Tibial artery (tissue), 4 donors: ENCODE data around the gene ZKSCAN5.
"Not testable (repeated sequence)": the region's sequence is repeated elsewhere in the genome, so short reads cannot be mapped to it uniquely, and the experiment has no call there.

Source experiments
- DNase-seq, 2 donors: peaks; one replicate each; pipeline ENCODE4 v3.0.0-alpha.2; 2019
- H3K27ac ChIP-seq, 2 donors: fragments of 200-600 bp; sonication (generic) in 1 of 2; 1 replicate in 1 of 2; 2 replicates in 1 of 2; pipeline ENCODE4 v1.5.1; 2018 to 2019; ENCODE audit warnings: mild to moderate bottlenecking in 1 of 2
- H3K27me3 ChIP-seq, 2 donors: fragments of 200-600 bp; sonication (generic) in 1 of 2; one replicate each; pipeline versions ENCODE4 v1.5.1 to v1.6.0; 2016 to 2019
- H3K36me3 ChIP-seq, 3 donors: fragments of 200-600 bp; sonication (generic) in 2 of 3; one replicate each; pipeline ENCODE4 v1.5.1; 2016 to 2019; ENCODE audit warnings: mild to moderate bottlenecking in 2 of 3
- H3K4me1 ChIP-seq, 4 donors: fragments of 200-600 bp; sonication (generic) in 2 of 4; 1 replicate in 3 of 4; 2 replicates in 1 of 4; pipeline ENCODE4 v1.5.1; 2016 to 2019
- H3K4me3 ChIP-seq, 2 donors: fragments of 200-600 bp; sonication (generic) in 1 of 2; 1 replicate in 1 of 2; 2 replicates in 1 of 2; pipeline ENCODE4 v1.5.1; 2018 to 2019; ENCODE audit warnings: mild to moderate bottlenecking in 2 of 2
- H3K9me3 ChIP-seq, 3 donors: fragments of 200-600 bp; sonication (generic) in 1 of 3; one replicate each; pipeline ENCODE4 v1.5.1; 2016 to 2019
- CTCF ChIP-seq, 2 experiments: fragments of 200-600 bp in 1 of 2; fragments of 450-650 bp in 1 of 2; IDR thresholded peaks; one replicate each; pipeline ENCODE4 v1.5.1; 2017 to 2019; ENCODE audit warnings: antibody characterized with exemption in 2 of 2, mild to moderate bottlenecking in 1 of 2, moderate library complexity in 1 of 2
- intact Hi-C: fragments of 100-400 bp; cut with DNase I; formaldehyde crosslinking; loops from one replicate; pipeline ENCODE4 v1.15.0; 2023; ENCODE audit warnings: low total_unique reads

ZKSCAN5 gene

GRCh38 chr7:99571768-99572167, 67.3 kb downstream of the ZKSCAN5 start:
- Histone ChIP-seq H3K27me3 (no peaks in the 10 kb centered on the region), H3K36me3 (peaks cover 36 to 66% (median 51%) of the 10 kb centered on the region in 3 donors), H3K4me3 (no peak overlapping the region), H3K9me3 (no peaks in the 10 kb centered on the region), H3K4me1 (no peaks in the 10 kb centered on the region), H3K27ac (no peak overlapping the region)
- DNase-seq = no peak
- intact Hi-C loops = no loop called here
- TF ChIP-seq CTCF (IDR thresholded peaks at IDR 0.05) = no peak

- Histone ChIP-seq H3K27ac (no peak overlapping the region), H3K36me3 (peaks cover 34 to 52% (median 46%) of the 10 kb centered on the region in 3 donors), H3K4me1 (no peaks in the 10 kb centered on the region), H3K27me3 (no peaks in the 10 kb centered on the region), H3K4me3 (no peak overlapping the region), H3K9me3 (no peaks in the 10 kb centered on the region)
- TF ChIP-seq CTCF (IDR thresholded peaks at IDR 0.05) = no peak
- DNase-seq = no peak
- intact Hi-C loops = no loop called here
Measured at GRCh38 chr7:99573257-99573656, 68.8 kb downstream of the ZKSCAN5 start.

- peaks cover 0 to 11% (median 4%) of the 10 kb centered on the region in 4 donors for H3K4me1 ChIP-seq
- H3K4me3 ChIP-seq = no peak overlapping the region
- no peak for DNase-seq
- TF ChIP-seq CTCF (IDR thresholded peaks at IDR 0.05) = no peak
- H3K27me3 ChIP-seq = no peaks in the 10 kb centered on the region
- no peaks in the 10 kb centered on the region for H3K9me3 ChIP-seq
- no peak overlapping the region for H3K27ac ChIP-seq
- peaks cover 19 to 26% (median 22%) of the 10 kb centered on the region in 3 donors for H3K36me3 ChIP-seq
- intact Hi-C loops = no loop called here
Measured at GRCh38 chr7:99576251-99576650, 71.8 kb downstream of the ZKSCAN5 start.

- Histone ChIP-seq H3K4me1 (peaks cover 0 to 11% (median 4%) of the 10 kb centered on the region in 4 donors), H3K36me3 (no peaks in the 10 kb centered on the region), H3K4me3 (peak overlapping the region; percentile 53 to 70), H3K27ac (no peak overlapping the region), H3K9me3 (no peaks in the 10 kb centered on the region), H3K27me3 (no peaks in the 10 kb centered on the region)
- intact Hi-C loops = no loop called here
- no peak for TF ChIP-seq CTCF (IDR thresholded peaks at IDR 0.05)
- DNase-seq = no peak
Measured at GRCh38 chr7:99579281-99579955, 75.0 kb downstream of the ZKSCAN5 start.

GRCh38 chr7:99579956-99580777, 75.7 kb downstream of the ZKSCAN5 start:
- peaks cover 0 to 11% (median 4%) of the 10 kb centered on the region in 4 donors for H3K4me1 ChIP-seq
- intact Hi-C loops = no loop called here
- H3K9me3 ChIP-seq = no peaks in the 10 kb centered on the region
- H3K27me3 ChIP-seq = no peaks in the 10 kb centered on the region
- H3K36me3 ChIP-seq = no peaks in the 10 kb centered on the region
- DNase-seq = no peak
- TF ChIP-seq CTCF (IDR thresholded peaks at IDR 0.05) = peak in 1 of 2 experiments; percentile 6
- H3K4me3 ChIP-seq = peak overlapping the region; percentile 53 to 70
- peak overlapping the region; percentile 32 to 40 for H3K27ac ChIP-seq

GRCh38 chr7:99580778-99581332, 76.4 kb downstream of the ZKSCAN5 start:
- H3K4me3 ChIP-seq = peak overlapping the region; percentile 53 to 70
- peaks cover 0 to 11% (median 4%) of the 10 kb centered on the region in 4 donors for H3K4me1 ChIP-seq
- DNase-seq, intact Hi-C loops, H3K36me3 ChIP-seq, H3K27me3 ChIP-seq, H3K9me3 ChIP-seq: not testable (repeated sequence)
- peak overlapping the region in 1 of 2 donors; percentile 32 for H3K27ac ChIP-seq
